Upper lobe of left lung (tissue), 4 donors: ENCODE data around the gene FAM110C.

Experiments used
- EP300 ChIP-seq, 4 donors: sonication (generic); formaldehyde crosslinking; IDR thresholded peaks; one replicate each; pipeline ENCODE4 v1.5.1; 2017; ENCODE audit warnings: antibody characterized with exemption in 4 of 4, control low read depth in 2 of 4
- POLR2A ChIP-seq, 4 donors: fragments of 450-650 bp; IDR thresholded peaks; one replicate each; pipeline ENCODE4 v1.5.1; 2016 to 2017; ENCODE audit warnings: antibody characterized with exemption in 4 of 4, mild to moderate bottlenecking in 2 of 4
- POLR2AphosphoS5 ChIP-seq, 2 donors: sonication (generic); formaldehyde crosslinking; IDR thresholded peaks; one replicate each; pipeline ENCODE4 v1.5.1; 2017; ENCODE audit warnings: antibody characterized with exemption in 2 of 2
- TF ChIP-seq, protein P1 (sequence below), 6 experiments: fragments of 450-650 bp in 4 of 6; fragments of 200-600 bp in 2 of 6; sonication (generic) in 2 of 6; IDR thresholded peaks; one replicate each; pipeline ENCODE4 v1.5.1; 2016 to 2019; ENCODE audit warnings: antibody characterized with exemption in 6 of 6

DNA sequence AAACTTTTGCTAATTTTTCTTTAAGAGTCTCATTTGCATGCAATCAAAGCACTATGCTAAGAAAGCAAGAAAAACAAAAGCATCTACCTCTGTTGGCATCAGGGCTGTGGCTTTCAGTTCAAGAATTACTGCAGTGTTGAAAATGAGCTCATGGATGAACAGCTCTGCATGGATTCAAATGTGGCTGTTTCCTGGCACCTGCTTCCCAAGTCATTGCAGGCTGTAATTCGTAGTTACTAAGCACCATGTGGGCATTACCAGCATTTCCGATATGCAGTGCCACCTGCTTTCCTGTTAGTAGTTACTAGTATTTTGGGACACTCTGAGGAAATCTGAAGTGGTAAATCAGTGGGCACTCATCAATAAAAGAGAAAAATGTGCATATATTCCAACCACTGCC is 37.8 kb upstream of the FAM110C start:
- TF ChIP-seq, protein P1, sequence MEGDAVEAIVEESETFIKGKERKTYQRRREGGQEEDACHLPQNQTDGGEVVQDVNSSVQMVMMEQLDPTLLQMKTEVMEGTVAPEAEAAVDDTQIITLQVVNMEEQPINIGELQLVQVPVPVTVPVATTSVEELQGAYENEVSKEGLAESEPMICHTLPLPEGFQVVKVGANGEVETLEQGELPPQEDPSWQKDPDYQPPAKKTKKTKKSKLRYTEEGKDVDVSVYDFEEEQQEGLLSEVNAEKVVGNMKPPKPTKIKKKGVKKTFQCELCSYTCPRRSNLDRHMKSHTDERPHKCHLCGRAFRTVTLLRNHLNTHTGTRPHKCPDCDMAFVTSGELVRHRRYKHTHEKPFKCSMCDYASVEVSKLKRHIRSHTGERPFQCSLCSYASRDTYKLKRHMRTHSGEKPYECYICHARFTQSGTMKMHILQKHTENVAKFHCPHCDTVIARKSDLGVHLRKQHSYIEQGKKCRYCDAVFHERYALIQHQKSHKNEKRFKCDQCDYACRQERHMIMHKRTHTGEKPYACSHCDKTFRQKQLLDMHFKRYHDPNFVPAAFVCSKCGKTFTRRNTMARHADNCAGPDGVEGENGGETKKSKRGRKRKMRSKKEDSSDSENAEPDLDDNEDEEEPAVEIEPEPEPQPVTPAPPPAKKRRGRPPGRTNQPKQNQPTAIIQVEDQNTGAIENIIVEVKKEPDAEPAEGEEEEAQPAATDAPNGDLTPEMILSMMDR (IDR thresholded peaks at IDR 0.05): no peak
- no peak for TF ChIP-seq POLR2A (IDR thresholded peaks at IDR 0.05)
- no peak for TF ChIP-seq EP300 (IDR thresholded peaks at IDR 0.05)
- no peak for TF ChIP-seq POLR2AphosphoS5 (IDR thresholded peaks at IDR 0.05)
